DOHH2 (cell line): ENCODE measurements around the gene IGSF5.

Experiments
- H3F3A ChIP-seq: fragments of 200-600 bp; sonication (generic), shearing (Covaris generic); 2 replicates; pipeline ENCODE4 v1.6.0; 2016; ENCODE audit warnings: antibody characterized with exemption, mild to moderate bottlenecking; ENCODE audit not compliant: control insufficient read depth, insufficient read depth
- H3K27ac ChIP-seq: fragments of 200-600 bp; sonication (generic); 2 replicates; pipeline ENCODE4 v1.5.1; 2014; ENCODE audit warnings: low read depth, mild to moderate bottlenecking, low read length, moderate library complexity
- H3K27me3 ChIP-seq: fragments of 200-600 bp; sonication (generic); 2 replicates; pipeline ENCODE4 v1.6.1; 2014; ENCODE audit warnings: mild to moderate bottlenecking, low read length, mixed read lengths; ENCODE audit not compliant: control insufficient read depth
- H3K36me3 ChIP-seq: fragments of 200-600 bp; sonication (generic); 2 replicates; pipeline ENCODE4 v1.6.1; 2014; ENCODE audit warnings: mild to moderate bottlenecking, low read length, moderate library complexity, mixed read lengths; ENCODE audit not compliant: control insufficient read depth
- H3K4me1 ChIP-seq: fragments of 200-600 bp; sonication (generic); 2 replicates; pipeline ENCODE4 v1.6.1; 2014; ENCODE audit warnings: mild to moderate bottlenecking, low read length, mixed read lengths; ENCODE audit not compliant: control insufficient read depth
- H3K4me2 ChIP-seq: fragments of 200-600 bp; sonication (generic); 2 replicates; pipeline ENCODE4 v1.6.0; 2014; ENCODE audit warnings: mild to moderate bottlenecking, low read length, moderate library complexity
- H3K4me3 ChIP-seq: fragments of 200-600 bp; sonication (generic); 2 replicates; pipeline ENCODE4 v1.5.1; 2014; ENCODE audit warnings: mild to moderate bottlenecking, low read length, mixed read lengths
- H3K79me2 ChIP-seq: fragments of 200-600 bp; sonication (generic); 2 replicates; pipeline ENCODE4 v1.6.1; 2014; ENCODE audit warnings: mild to moderate bottlenecking, low read length, mixed read lengths; ENCODE audit not compliant: control insufficient read depth
- H3K9me2 ChIP-seq: fragments of 200-600 bp; sonication (generic); replicated peaks from 2 replicates; pipeline ENCODE4 v1.6.1; 2014; ENCODE audit warnings: mild to moderate bottlenecking, low read length, mixed read lengths; ENCODE audit not compliant: control insufficient read depth
- H3K9me3 ChIP-seq: fragments of 200-600 bp; sonication (generic); 2 replicates; pipeline ENCODE4 v1.6.1; 2014; ENCODE audit warnings: antibody characterized with exemption, low read length, mixed read lengths; ENCODE audit not compliant: control insufficient read depth, insufficient read depth
- H4K20me1 ChIP-seq: fragments of 200-600 bp; sonication (generic); 2 replicates; pipeline ENCODE4 v1.6.0; 2014; ENCODE audit warnings: low read depth, mild to moderate bottlenecking, antibody characterized with exemption, low read length, moderate library complexity; ENCODE audit not compliant: control insufficient read depth, insufficient read depth
- CTCF ChIP-seq: fragments of 200-600 bp; sonication (generic); IDR thresholded peaks from one replicate; pipeline ENCODE4 v1.5.1; 2014; ENCODE audit warnings: antibody characterized with exemption, mild to moderate bottlenecking, low read depth, low read length; ENCODE audit not compliant: poor library complexity, severe bottlenecking
- EZH2phosphoT487 ChIP-seq: fragments of 200-600 bp; sonication (generic); IDR thresholded peaks from 2 replicates; pipeline ENCODE4 v1.6.1; 2017; ENCODE audit warnings: borderline replicate concordance, mild to moderate bottlenecking, antibody characterized with exemption, low read length, moderate library complexity, mixed read lengths

Gene IGSF5

GRCh38 chr21:39728341-39728740, 16.6 kb upstream of the IGSF5 start:
- Histone ChIP-seq H3F3A (no peaks in the 10 kb centered on the region), H3K27ac (no peak overlapping the region), H3K9me2 (no peaks in the 10 kb centered on the region), H4K20me1 (no peaks in the 10 kb centered on the region), H3K36me3 (no peaks in the 10 kb centered on the region), H3K79me2 (no peaks in the 10 kb centered on the region), H3K4me2 (no peak overlapping the region), H3K4me1 (no peaks in the 10 kb centered on the region), H3K27me3 (no peaks in the 10 kb centered on the region), H3K4me3 (no peak overlapping the region), H3K9me3 (no peaks in the 10 kb centered on the region)
- no peak for TF ChIP-seq EZH2phosphoT487
- no peak for TF ChIP-seq CTCF

- Histone ChIP-seq H4K20me1 (no peaks in the 10 kb centered on the region), H3K79me2 (no peaks in the 10 kb centered on the region), H3K4me1 (no peaks in the 10 kb centered on the region), H3K9me3 (no peaks in the 10 kb centered on the region), H3K36me3 (no peaks in the 10 kb centered on the region), H3K4me2 (no peak overlapping the region), H3K9me2 (no peaks in the 10 kb centered on the region), H3K27ac (no peak overlapping the region), H3K4me3 (no peak overlapping the region), H3K27me3 (0 out of 2 replicates have a peak, but pooled peaks cover 4% of the 10 kb centered on the region), H3F3A (no peaks in the 10 kb centered on the region)
- no peak for TF ChIP-seq CTCF
- TF ChIP-seq EZH2phosphoT487, result no peak
These were observed 14.4 kb upstream of the IGSF5 start for GRCh38 chr21:39730418-39731157.

- Histone ChIP-seq H3K4me2 (no peak overlapping the region), H3K27me3 (0 out of 2 replicates have a peak, but pooled peaks cover 4% of the 10 kb centered on the region), H3K27ac (no peak overlapping the region), H4K20me1 (no peaks in the 10 kb centered on the region), H3K79me2 (no peaks in the 10 kb centered on the region), H3K4me1 (no peaks in the 10 kb centered on the region), H3K9me3 (no peaks in the 10 kb centered on the region), H3K9me2 (no peaks in the 10 kb centered on the region), H3F3A (no peaks in the 10 kb centered on the region), H3K4me3 (no peak overlapping the region), H3K36me3 (no peaks in the 10 kb centered on the region)
- no peak for TF ChIP-seq EZH2phosphoT487
- no peak for TF ChIP-seq CTCF
These were observed 8.3 kb upstream of the IGSF5 start for GRCh38 chr21:39736716-39737115.
